HEK293 (cell line): ENCODE data around the gene YWHAB.

Experiments used
- CTCF ChIP-seq: fragments of 450-650 bp; formaldehyde crosslinking; IDR thresholded peaks from 2 replicates; pipeline ENCODE4 v1.5.1; 2016; ENCODE audit warnings: missing biosample characterization, missing genetic modification characterization
- ZBTB1 ChIP-seq: fragments of 450-650 bp; formaldehyde crosslinking; IDR thresholded peaks from 2 replicates; pipeline ENCODE4 v1.5.1; 2016; ENCODE audit warnings: missing biosample characterization, missing genetic modification characterization
- ZNF548 ChIP-seq: fragments of 450-650 bp; formaldehyde crosslinking; IDR thresholded peaks from 2 replicates; pipeline ENCODE4 v1.5.1; 2016; ENCODE audit warnings: missing biosample characterization, missing genetic modification characterization
- TF ChIP-seq, protein P1 (sequence below): fragments of 450-650 bp; formaldehyde crosslinking; IDR thresholded peaks from 2 replicates; pipeline ENCODE4 v1.5.1; 2016; ENCODE audit warnings: missing biosample characterization, missing genetic modification characterization

DNA sequence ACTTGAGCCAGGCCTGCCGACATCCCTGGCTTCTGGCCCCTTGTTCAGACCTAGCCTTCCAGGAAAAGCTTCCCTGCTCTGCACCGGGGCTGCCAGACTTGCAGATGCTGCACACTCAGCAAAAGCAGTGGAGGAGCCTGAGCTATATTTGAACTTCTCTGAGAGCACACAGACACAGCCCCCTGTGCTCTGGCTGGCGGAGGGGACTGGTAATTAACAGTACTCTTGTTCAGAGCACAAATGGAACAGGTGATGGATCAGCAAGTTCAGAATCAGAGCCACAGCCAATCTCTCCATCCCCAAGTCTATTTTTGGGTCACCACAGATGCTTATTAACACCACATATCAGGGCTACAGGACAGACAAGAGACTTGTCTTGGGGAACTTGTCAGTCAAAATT is 47.6 kb upstream of the YWHAB start:
- TF ChIP-seq ZBTB1 (no peak), CTCF (tag by site-specific recombination) (no peak), ZNF548 (tag by site-specific recombination) (no peak)
- TF ChIP-seq, protein P1, sequence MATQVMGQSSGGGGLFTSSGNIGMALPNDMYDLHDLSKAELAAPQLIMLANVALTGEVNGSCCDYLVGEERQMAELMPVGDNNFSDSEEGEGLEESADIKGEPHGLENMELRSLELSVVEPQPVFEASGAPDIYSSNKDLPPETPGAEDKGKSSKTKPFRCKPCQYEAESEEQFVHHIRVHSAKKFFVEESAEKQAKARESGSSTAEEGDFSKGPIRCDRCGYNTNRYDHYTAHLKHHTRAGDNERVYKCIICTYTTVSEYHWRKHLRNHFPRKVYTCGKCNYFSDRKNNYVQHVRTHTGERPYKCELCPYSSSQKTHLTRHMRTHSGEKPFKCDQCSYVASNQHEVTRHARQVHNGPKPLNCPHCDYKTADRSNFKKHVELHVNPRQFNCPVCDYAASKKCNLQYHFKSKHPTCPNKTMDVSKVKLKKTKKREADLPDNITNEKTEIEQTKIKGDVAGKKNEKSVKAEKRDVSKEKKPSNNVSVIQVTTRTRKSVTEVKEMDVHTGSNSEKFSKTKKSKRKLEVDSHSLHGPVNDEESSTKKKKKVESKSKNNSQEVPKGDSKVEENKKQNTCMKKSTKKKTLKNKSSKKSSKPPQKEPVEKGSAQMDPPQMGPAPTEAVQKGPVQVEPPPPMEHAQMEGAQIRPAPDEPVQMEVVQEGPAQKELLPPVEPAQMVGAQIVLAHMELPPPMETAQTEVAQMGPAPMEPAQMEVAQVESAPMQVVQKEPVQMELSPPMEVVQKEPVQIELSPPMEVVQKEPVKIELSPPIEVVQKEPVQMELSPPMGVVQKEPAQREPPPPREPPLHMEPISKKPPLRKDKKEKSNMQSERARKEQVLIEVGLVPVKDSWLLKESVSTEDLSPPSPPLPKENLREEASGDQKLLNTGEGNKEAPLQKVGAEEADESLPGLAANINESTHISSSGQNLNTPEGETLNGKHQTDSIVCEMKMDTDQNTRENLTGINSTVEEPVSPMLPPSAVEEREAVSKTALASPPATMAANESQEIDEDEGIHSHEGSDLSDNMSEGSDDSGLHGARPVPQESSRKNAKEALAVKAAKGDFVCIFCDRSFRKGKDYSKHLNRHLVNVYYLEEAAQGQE (tag by site-specific recombination): no peak
